C4-2B (cell line): ENCODE data around the gene SH3GLB1.

Experiments used
- ZFX ChIP-seq: fragments of 450-650 bp; IDR thresholded peaks from 2 replicates; pipeline ENCODE4 v1.6.1; 2017
- TF ChIP-seq, protein P1 (sequence below): fragments of 450-650 bp; conservative IDR thresholded peaks from 2 replicates; pipeline ENCODE4 v1.5.1; 2017; ENCODE audit warnings: mild to moderate bottlenecking

DNA sequence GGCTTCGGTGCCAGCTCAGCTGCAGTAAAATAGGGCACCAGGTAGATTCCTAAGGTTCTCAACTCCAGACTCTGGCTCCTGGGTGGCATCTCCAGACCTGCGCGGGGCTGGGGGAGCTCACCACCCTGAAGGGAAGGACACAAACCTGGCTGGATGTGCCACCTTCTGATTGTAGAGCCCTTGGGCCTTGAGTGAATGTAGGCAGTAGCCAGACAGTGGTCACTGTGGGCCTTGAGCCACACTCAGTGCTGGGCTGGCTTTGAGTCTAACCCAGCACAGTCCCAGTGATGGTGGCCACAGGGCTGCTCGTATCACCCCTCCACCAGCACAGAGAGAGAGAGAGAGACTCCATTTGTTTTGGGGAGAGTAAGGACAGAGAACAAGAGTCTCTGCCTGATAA lies 38.0 kb upstream of the SH3GLB1 start:
- TF ChIP-seq, protein P1, sequence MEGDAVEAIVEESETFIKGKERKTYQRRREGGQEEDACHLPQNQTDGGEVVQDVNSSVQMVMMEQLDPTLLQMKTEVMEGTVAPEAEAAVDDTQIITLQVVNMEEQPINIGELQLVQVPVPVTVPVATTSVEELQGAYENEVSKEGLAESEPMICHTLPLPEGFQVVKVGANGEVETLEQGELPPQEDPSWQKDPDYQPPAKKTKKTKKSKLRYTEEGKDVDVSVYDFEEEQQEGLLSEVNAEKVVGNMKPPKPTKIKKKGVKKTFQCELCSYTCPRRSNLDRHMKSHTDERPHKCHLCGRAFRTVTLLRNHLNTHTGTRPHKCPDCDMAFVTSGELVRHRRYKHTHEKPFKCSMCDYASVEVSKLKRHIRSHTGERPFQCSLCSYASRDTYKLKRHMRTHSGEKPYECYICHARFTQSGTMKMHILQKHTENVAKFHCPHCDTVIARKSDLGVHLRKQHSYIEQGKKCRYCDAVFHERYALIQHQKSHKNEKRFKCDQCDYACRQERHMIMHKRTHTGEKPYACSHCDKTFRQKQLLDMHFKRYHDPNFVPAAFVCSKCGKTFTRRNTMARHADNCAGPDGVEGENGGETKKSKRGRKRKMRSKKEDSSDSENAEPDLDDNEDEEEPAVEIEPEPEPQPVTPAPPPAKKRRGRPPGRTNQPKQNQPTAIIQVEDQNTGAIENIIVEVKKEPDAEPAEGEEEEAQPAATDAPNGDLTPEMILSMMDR: no peak
- no peak for TF ChIP-seq ZFX
